DMS79 treated with DMSO at 0.1 percent for 48 hours (cell line): ENCODE measurements around the gene AOC2.
"Not testable (repeated sequence)": the region's sequence is repeated elsewhere in the genome, so short reads cannot be mapped to it uniquely, and the experiment has no call there.

ENCODE experiments used
- DNase-seq: peaks from one replicate; lab custom pipeline; 2025; lab: John Stamatoyannopoulos, UW

AOC2 gene

GRCh38 chr17:42855048-42855596 is 10.7 kb downstream of the AOC2 start:
- DNase-seq = no peak

- DNase-seq = not testable (repeated sequence)
Observed at GRCh38 chr17:42856093-42856492, 11.7 kb downstream of the AOC2 start.

GRCh38 chr17:42856516-42856915 is 12.1 kb downstream of the AOC2 start:
- not testable (repeated sequence) for DNase-seq

- DNase-seq = no peak
Observed at GRCh38 chr17:42857389-42857788, 13.0 kb downstream of the AOC2 start.

- no peak for DNase-seq
Observed at GRCh38 chr17:42865638-42866094, 21.3 kb downstream of the AOC2 start.

- DNase-seq = no peak
Observed at GRCh38 chr17:42866216-42866615, 21.8 kb downstream of the AOC2 start.

GRCh38 chr17:42866631-42867575 is 22.5 kb downstream of the AOC2 start:
- no peak for DNase-seq

GRCh38 chr17:42867694-42868261 is 23.4 kb downstream of the AOC2 start:
- DNase-seq = not testable (repeated sequence)

- no peak for DNase-seq
Observed at GRCh38 chr17:42868338-42868737, 24.0 kb downstream of the AOC2 start.

GRCh38 chr17:42871647-42872046 is 27.3 kb downstream of the AOC2 start:
- no peak for DNase-seq

- no peak for DNase-seq
Observed at GRCh38 chr17:42872251-42872965, 28.0 kb downstream of the AOC2 start.

GRCh38 chr17:42873315-42873714 is 28.9 kb downstream of the AOC2 start:
- DNase-seq = no peak

- not testable (repeated sequence) for DNase-seq
Observed at GRCh38 chr17:42873932-42874695, 29.7 kb downstream of the AOC2 start.

- no peak for DNase-seq
Observed at GRCh38 chr17:42877037-42877436, 32.7 kb downstream of the AOC2 start.

GRCh38 chr17:42878123-42878880 is 33.9 kb downstream of the AOC2 start:
- peak; percentile 28 for DNase-seq

GRCh38 chr17:42878924-42879595 is 34.7 kb downstream of the AOC2 start:
- DNase-seq = no peak

GRCh38 chr17:42879596-42879985 is 35.2 kb downstream of the AOC2 start:
- DNase-seq = no peak

GRCh38 chr17:42880776-42881310 is 36.5 kb downstream of the AOC2 start:
- DNase-seq = no peak

- peak; percentile 68 for DNase-seq
Observed at GRCh38 chr17:42881706-42882105, 37.3 kb downstream of the AOC2 start.

GRCh38 chr17:42882166-42882565 is 37.8 kb downstream of the AOC2 start:
- no peak for DNase-seq
